Spleen (tissue), 11 donors: ENCODE results near the gene CDC7. TPM values are rescaled to one million over a fixed set of nuclear protein-coding genes. Genes with fewer than 3 reads are reported as not detected.

Experiments
- DNase-seq: peaks from one replicate; pipeline ENCODE4 v3.0.0-alpha.2; 2020
- H3K27ac ChIP-seq, 8 donors: fragments of 200-600 bp; sonication (generic) in 7 of 8; 1 replicate in 4 of 8; 2 replicates in 4 of 8; pipeline versions ENCODE4 v1.5.0 to v1.8.0; 2016 to 2021; ENCODE audit warnings: inconsistent platforms in 4 of 8, mild to moderate bottlenecking in 4 of 8, moderate library complexity in 1 of 8
- H3K27me3 ChIP-seq, 7 donors: fragments of 200-600 bp; sonication (generic) in 6 of 7; replicated peaks in 1 of 7; 1 replicate in 4 of 7; 2 replicates in 3 of 7; pipeline versions ENCODE4 v1.5.0 to v1.8.0; 2016 to 2021; ENCODE audit warnings: inconsistent platforms in 3 of 7, mild to moderate bottlenecking in 1 of 7
- H3K36me3 ChIP-seq, 6 donors: fragments of 200-600 bp; sonication (generic) in 5 of 6; 1 replicate in 4 of 6; 2 replicates in 2 of 6; pipeline versions ENCODE4 v1.5.0 to v1.8.0; 2016 to 2021; ENCODE audit warnings: inconsistent platforms in 2 of 6
- H3K4me1 ChIP-seq, 6 donors: fragments of 200-600 bp; sonication (generic) in 5 of 6; 1 replicate in 3 of 6; 2 replicates in 3 of 6; pipeline versions ENCODE4 v1.5.0 to v1.8.0; 2016 to 2021; ENCODE audit warnings: inconsistent platforms in 3 of 6
- H3K4me3 ChIP-seq, 8 donors: fragments of 200-600 bp; sonication (generic) in 7 of 8; 1 replicate in 4 of 8; 2 replicates in 4 of 8; pipeline versions ENCODE4 v1.5.0 to v1.8.0; 2016 to 2021; ENCODE audit warnings: inconsistent platforms in 4 of 8, mild to moderate bottlenecking in 4 of 8, moderate library complexity in 2 of 8
- H3K9me3 ChIP-seq, 8 donors: fragments of 200-600 bp; sonication (generic) in 7 of 8; 1 replicate in 4 of 8; 2 replicates in 4 of 8; pipeline versions ENCODE4 v1.5.0 to v1.8.0; 2016 to 2021; ENCODE audit warnings: inconsistent platforms in 4 of 8
- CTCF ChIP-seq, 11 experiments: fragments of 200-600 bp in 7 of 11; fragments of 450-650 bp in 4 of 11; sonication (generic) in 4 of 11; IDR thresholded peaks in 8 of 11; conservative IDR thresholded peaks in 3 of 11; 1 replicate in 7 of 11; 2 replicates in 4 of 11; pipeline versions ENCODE4 v1.4.0 to v1.8.0; 2016 to 2021; ENCODE audit warnings: antibody characterized with exemption in 11 of 11, inconsistent platforms in 4 of 11, mild to moderate bottlenecking in 1 of 11
- POLR2A ChIP-seq, 3 donors: fragments of 450-650 bp; IDR thresholded peaks; one replicate each; pipeline ENCODE4 v1.5.1; 2017; ENCODE audit warnings: antibody characterized with exemption in 3 of 3, mild to moderate bottlenecking in 1 of 3
- POLR2AphosphoS5 ChIP-seq, 3 donors: sonication (generic); formaldehyde crosslinking; IDR thresholded peaks; one replicate each; pipeline ENCODE4 v1.5.1; 2017; ENCODE audit warnings: antibody characterized with exemption in 3 of 3
- WGBS, 5 donors: extraction: QIAGEN DNeasy Blood & Tissue Kit in 3 of 5; methylation state at CpG; one replicate each; pipeline versions ENCODE4 v1.1.5 to v1.1.7; 2013 to 2018; 5-methylcytosine and 5-hydroxymethylcytosine counted together
- intact Hi-C: fragments of 100-400 bp; cut with DNase I; formaldehyde crosslinking; loops from one replicate; pipeline ENCODE4 v1.15.0; 2023; ENCODE audit warnings: low total_unique reads
- polyA plus RNA-seq, 3 donors: library from polyadenylated mRNA; stranded (reverse); fragments of 200-250 nt; gene quantifications; one replicate each; pipeline ENCODE4 v1.2.1, GENCODE V29; 2013
- total RNA-seq, 7 donors: library from RNA; depleted of rRNA in 3 of 7; stranded (reverse); fragments of >200 nt in 3 of 7; fragmentation: NEBNext Ultra II Directional in 4 of 7; extraction: Animal tissue kit (Norgen Biotek cat#: 25700) in 4 of 7; gene quantifications; one replicate each; pipeline versions ENCODE4 v1.1.0 to v1.2.1, GENCODE V29; 2016 to 2021
- donor health status: healthy with polysubstance abuse.
- donor health status: DM: no; HTN: no; CAD: no; lungs with moderate emphysema.
- donor health status: DM: no; HTN: no; CAD: no.
- donor health status: Bipolar disorder and iron deficiency.
- donor health status: healthy.
- donor health status: DM: no; HTN: no; CAD: no.
- donor health status: DM: yes; HTN: yes; CAD: no.

CDC7 gene
- total and polyA plus RNA-seq, 10 donors = 3.8 to 25.3 (median 11.5) TPM

- Histone ChIP-seq H3K4me1 (peaks cover 18 to 84% (median 46%) of the 10 kb centered on the region in 6 donors), H3K27me3 (no peaks in the 10 kb centered on the region), H3K36me3 (no peaks in the 10 kb centered on the region), H3K9me3 (peaks cover 0 to 5% (median 0%) of the 10 kb centered on the region in 8 donors), H3K27ac (peak overlapping the region in 6 of 8 donors; percentile 2 to 89 (median 31)), H3K4me3 (no peak overlapping the region)
- no peak for DNase-seq
- no peak for TF ChIP-seq POLR2AphosphoS5 (IDR thresholded peaks at IDR 0.05)
- no peak for TF ChIP-seq CTCF (IDR thresholded peaks at IDR 0.05 in 8 of 11, conservative IDR thresholded peaks at IDR 0.05 in 3 of 11)
- no peak for TF ChIP-seq POLR2A (IDR thresholded peaks at IDR 0.05)
- 77 to 89% (median 80%) methylated on average over 2 of the region's 2 CpGs for WGBS, 5 donors
- intact Hi-C loops = no loop called here
These were observed 50.3 kb downstream of the CDC7 start for GRCh38 chr1:91550961-91551360.

- Histone ChIP-seq H3K27me3 (no peaks in the 10 kb centered on the region), H3K27ac (peak overlapping the region in 3 of 8 donors; percentile 42 to 89 (median 67)), H3K36me3 (no peaks in the 10 kb centered on the region), H3K4me1 (peaks cover 21 to 95% (median 56%) of the 10 kb centered on the region in 6 donors), H3K4me3 (no peak overlapping the region), H3K9me3 (peaks cover 0 to 5% (median 0%) of the 10 kb centered on the region in 8 donors)
- TF ChIP-seq POLR2AphosphoS5 (IDR thresholded peaks at IDR 0.05) (no peak), POLR2A (IDR thresholded peaks at IDR 0.05) (no peak), CTCF (IDR thresholded peaks at IDR 0.05 in 8 of 11, conservative IDR thresholded peaks at IDR 0.05 in 3 of 11) (no peak)
- intact Hi-C loops = no loop called here
- no peak for DNase-seq
These were observed 51.4 kb downstream of the CDC7 start for GRCh38 chr1:91552091-91552490.

GRCh38 chr1:91552596-91552995 lies 51.9 kb downstream of the CDC7 start:
- TF ChIP-seq POLR2A (IDR thresholded peaks at IDR 0.05) = no peak
- TF ChIP-seq CTCF (IDR thresholded peaks at IDR 0.05 in 8 of 11, conservative IDR thresholded peaks at IDR 0.05 in 3 of 11) = no peak
- TF ChIP-seq POLR2AphosphoS5 (IDR thresholded peaks at IDR 0.05) = no peak
- peaks cover 21 to 98% (median 57%) of the 10 kb centered on the region in 6 donors for H3K4me1 ChIP-seq
- no peak for DNase-seq
- intact Hi-C loops = no loop called here
- H3K4me3 ChIP-seq = no peak overlapping the region
- peaks cover 0 to 5% (median 0%) of the 10 kb centered on the region in 8 donors for H3K9me3 ChIP-seq
- 89 to 92% (median 91%) methylated on average over 2 of the region's 2 CpGs for WGBS, 5 donors
- H3K27ac ChIP-seq = peak overlapping the region in 3 of 8 donors; percentile 42 to 89 (median 67)
- H3K27me3 ChIP-seq = no peaks in the 10 kb centered on the region
- H3K36me3 ChIP-seq = no peaks in the 10 kb centered on the region

- Histone ChIP-seq H3K27ac (peak overlapping the region in 2 of 8 donors; percentile 67 to 89), H3K4me1 (peaks cover 21 to 92% (median 53%) of the 10 kb centered on the region in 6 donors), H3K27me3 (no peaks in the 10 kb centered on the region), H3K4me3 (no peak overlapping the region), H3K36me3 (no peaks in the 10 kb centered on the region), H3K9me3 (peaks cover 0 to 5% (median 0%) of the 10 kb centered on the region in 8 donors)
- intact Hi-C loops = no loop called here
- WGBS, 5 donors = 58 to 82% (median 70%) methylated on average over 3 of the region's 3 CpGs
- TF ChIP-seq CTCF (IDR thresholded peaks at IDR 0.05 in 8 of 11, conservative IDR thresholded peaks at IDR 0.05 in 3 of 11) (no peak), POLR2AphosphoS5 (IDR thresholded peaks at IDR 0.05) (peak in 1 of 3 donors; percentile 8), POLR2A (IDR thresholded peaks at IDR 0.05) (no peak)
- no peak for DNase-seq
These were observed 52.5 kb downstream of the CDC7 start for GRCh38 chr1:91553177-91553591.
